Measurements from ENCODE around the gene CBLIF.
"Not testable (repeated sequence)": the region's sequence is repeated elsewhere in the genome, so short reads cannot be mapped to it uniquely, and the experiment has no call there.

DNA sequence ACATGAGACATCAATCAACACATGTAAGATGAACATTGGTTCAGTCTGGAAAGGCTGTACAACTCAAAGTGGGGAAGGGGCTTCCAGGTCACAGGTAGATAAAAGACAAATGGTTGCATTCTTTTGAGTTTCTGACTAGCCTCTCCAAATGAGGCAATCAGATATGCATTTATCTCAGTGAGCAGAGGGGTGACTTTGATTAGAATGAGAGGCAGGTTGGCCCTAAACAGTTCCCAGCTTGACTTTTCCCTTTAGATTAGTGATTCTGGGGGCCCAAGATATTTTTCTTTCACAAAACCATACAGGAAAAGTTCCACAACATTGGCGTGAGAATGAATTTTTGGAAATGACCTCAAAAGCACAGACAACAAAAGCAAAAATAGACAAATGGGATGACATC, 28.9 kb downstream of the CBLIF start:
- TF ChIP-seq POLR2A, CTCF, POLR2AphosphoS5 (IDR thresholded peaks at IDR 0.05): not testable (repeated sequence)
